Muscle layer of colon (tissue), 2 donors: ENCODE measurements around the gene TMEM179B.

Experiments
- H3K27ac ChIP-seq: one replicate; pipeline ENCODE4 v1.7.0; 2013; ENCODE audit warnings: low read depth, mild to moderate bottlenecking, low read length, moderate library complexity
- H3K27me3 ChIP-seq, 2 donors: one replicate each; pipeline ENCODE4 v1.7.0; 2013; ENCODE audit warnings: low read length in 2 of 2, mild to moderate bottlenecking in 2 of 2; ENCODE audit not compliant: insufficient read depth in 2 of 2, control insufficient read depth in 1 of 2
- H3K36me3 ChIP-seq: one replicate; pipeline ENCODE4 v1.7.0; 2013; ENCODE audit warnings: mild to moderate bottlenecking, low read length; ENCODE audit not compliant: insufficient read depth
- H3K4me1 ChIP-seq: one replicate; pipeline ENCODE4 v1.7.0; 2013; ENCODE audit warnings: mild to moderate bottlenecking, low read length; ENCODE audit not compliant: insufficient read depth
- H3K4me3 ChIP-seq, 2 donors: one replicate each; pipeline ENCODE4 v1.7.0; 2013; ENCODE audit warnings: low read length in 2 of 2, low read depth in 1 of 2, mild to moderate bottlenecking in 1 of 2, moderate library complexity in 1 of 2
- H3K9ac ChIP-seq: one replicate; pipeline ENCODE4 v1.7.0; 2013; ENCODE audit warnings: low read length
- H3K9me3 ChIP-seq: one replicate; pipeline ENCODE4 v1.7.0; 2013; ENCODE audit warnings: mild to moderate bottlenecking, low read length
- donor health status: abdominal sarcoma.
- donor health status: Adenocarcinoma of cecum.

TMEM179B gene

DNA sequence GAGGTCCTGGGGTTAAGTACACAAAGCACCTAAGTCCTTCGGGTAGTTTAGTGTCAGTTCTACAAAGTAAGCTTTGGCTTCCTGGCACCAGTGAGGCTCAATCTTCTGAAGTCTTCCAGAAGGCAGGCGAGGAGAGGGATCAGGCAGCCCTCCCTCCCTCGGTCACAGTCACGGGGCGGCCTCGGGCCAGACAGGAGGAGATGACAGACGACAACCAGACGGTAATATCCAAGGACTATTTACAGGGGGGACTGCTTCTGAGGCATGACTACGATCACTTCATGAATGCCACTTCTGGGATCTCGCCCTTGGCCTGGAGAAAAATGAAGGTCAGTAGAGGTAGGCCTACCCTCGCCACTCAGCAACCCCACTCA lies 5.0 kb downstream of the TMEM179B start:
- Histone ChIP-seq H3K36me3 (peaks cover 69% of the 10 kb centered on the region), H3K9ac (peak overlapping the region; percentile 65), H3K27me3 (no peaks in the 10 kb centered on the region), H3K4me3 (peak overlapping the region; percentile 69 to 92), H3K9me3 (no peaks in the 10 kb centered on the region), H3K4me1 (peaks cover 24% of the 10 kb centered on the region), H3K27ac (peak overlapping the region; percentile 88)

DNA sequence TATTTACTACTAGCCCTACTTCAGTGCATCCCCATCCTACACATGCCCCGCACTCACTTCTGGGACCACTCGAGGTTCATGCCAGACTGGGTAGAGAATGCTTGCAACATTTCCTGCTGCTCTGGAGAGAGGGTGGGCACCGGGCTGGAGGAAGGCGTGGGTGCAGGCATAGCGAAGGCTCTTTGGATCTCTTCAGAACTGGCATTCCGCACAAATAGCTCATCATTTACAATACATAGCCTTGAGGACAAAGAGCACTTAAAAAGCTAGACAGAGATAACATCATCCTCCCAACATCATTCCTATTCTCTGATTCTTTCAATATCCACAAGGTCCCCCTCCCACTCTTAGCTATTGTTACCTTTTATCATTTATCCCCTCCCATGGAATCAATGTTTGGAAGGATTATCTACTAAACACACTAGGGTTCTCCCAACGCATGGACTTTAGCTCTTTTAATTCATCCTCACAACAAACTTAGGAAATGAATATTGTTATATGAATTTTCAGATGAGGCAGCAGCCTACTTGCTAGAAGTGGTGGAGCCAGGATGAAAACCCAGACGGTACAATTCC lies 7.1 kb downstream of the TMEM179B start:
- Histone ChIP-seq H3K4me3 (no peak overlapping the region), H3K4me1 (peaks cover 18% of the 10 kb centered on the region), H3K27ac (no peak overlapping the region), H3K9ac (no peak overlapping the region), H3K9me3 (no peaks in the 10 kb centered on the region), H3K36me3 (peaks cover 77% of the 10 kb centered on the region), H3K27me3 (no peaks in the 10 kb centered on the region)

DNA sequence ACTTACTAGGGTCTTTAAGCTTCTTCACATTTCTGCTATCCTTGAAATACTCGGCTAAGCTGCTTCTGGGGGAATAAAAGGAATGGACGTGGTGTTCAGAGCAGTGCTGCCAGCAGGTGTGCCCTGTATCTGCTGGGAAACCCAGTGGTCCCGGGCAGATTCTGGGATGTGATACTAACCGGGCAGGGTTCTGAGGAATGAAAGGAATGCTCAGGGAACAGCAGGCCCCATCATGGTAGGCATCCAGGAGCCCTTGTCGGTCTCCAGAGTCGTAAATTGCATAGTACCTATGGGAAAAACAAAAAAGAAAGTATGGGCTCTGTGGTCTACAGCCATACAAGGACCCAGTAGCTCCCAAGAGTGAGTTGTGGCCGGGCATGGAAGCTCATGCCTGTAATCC lies 9.1 kb downstream of the TMEM179B start:
- no peak overlapping the region for H3K4me3 ChIP-seq
- H3K27me3 ChIP-seq = no peaks in the 10 kb centered on the region
- peaks cover 81% of the 10 kb centered on the region for H3K36me3 ChIP-seq
- no peak overlapping the region for H3K9ac ChIP-seq
- peaks cover 9% of the 10 kb centered on the region for H3K4me1 ChIP-seq
- no peak overlapping the region for H3K27ac ChIP-seq
- no peaks in the 10 kb centered on the region for H3K9me3 ChIP-seq

DNA sequence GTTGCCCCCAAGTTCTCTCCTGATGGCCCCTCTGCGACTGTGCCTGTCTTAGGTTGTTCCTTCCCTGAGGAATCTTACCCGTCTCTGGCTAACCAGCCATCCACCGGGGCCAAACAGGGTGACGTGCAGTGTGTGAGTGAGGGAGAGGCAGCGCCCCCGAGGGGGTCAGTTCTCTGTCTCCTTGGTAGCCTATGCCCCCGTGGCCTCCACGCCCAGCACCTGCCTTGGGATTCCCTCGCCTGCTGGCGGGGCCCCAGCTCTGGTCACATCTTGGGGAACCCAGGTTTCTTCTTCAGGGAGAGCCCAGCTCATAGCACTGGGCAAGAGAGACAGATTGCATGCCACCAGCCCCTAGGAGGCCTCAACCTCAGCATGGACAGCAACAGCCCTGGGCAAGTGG lies 12.3 kb downstream of the TMEM179B start:
- Histone ChIP-seq H3K4me3 (no peak overlapping the region), H3K9ac (no peak overlapping the region), H3K36me3 (peaks cover 82% of the 10 kb centered on the region), H3K4me1 (peaks cover 13% of the 10 kb centered on the region), H3K27ac (no peak overlapping the region), H3K27me3 (no peaks in the 10 kb centered on the region), H3K9me3 (no peaks in the 10 kb centered on the region)

DNA sequence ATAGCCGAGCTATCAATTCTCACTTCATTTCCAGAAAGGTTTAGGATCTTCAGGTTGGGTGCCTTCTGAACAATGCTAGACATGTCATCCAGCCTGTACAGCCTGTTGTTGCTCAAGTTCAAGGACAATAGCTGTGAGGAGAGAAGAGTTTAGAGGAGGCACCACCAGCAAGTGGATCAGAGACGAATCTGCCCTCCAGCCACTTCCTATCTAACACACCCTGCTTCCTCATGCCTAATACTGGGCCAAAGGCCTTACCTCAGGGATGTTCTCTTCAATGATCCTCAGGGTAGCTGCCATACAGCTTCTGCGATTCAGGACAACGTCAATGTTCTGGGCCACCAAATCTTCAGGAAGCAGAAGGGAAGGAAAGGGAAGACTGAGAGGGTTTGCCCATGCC lies 13.9 kb downstream of the TMEM179B start:
- peaks cover 15% of the 10 kb centered on the region for H3K4me1 ChIP-seq

DNA sequence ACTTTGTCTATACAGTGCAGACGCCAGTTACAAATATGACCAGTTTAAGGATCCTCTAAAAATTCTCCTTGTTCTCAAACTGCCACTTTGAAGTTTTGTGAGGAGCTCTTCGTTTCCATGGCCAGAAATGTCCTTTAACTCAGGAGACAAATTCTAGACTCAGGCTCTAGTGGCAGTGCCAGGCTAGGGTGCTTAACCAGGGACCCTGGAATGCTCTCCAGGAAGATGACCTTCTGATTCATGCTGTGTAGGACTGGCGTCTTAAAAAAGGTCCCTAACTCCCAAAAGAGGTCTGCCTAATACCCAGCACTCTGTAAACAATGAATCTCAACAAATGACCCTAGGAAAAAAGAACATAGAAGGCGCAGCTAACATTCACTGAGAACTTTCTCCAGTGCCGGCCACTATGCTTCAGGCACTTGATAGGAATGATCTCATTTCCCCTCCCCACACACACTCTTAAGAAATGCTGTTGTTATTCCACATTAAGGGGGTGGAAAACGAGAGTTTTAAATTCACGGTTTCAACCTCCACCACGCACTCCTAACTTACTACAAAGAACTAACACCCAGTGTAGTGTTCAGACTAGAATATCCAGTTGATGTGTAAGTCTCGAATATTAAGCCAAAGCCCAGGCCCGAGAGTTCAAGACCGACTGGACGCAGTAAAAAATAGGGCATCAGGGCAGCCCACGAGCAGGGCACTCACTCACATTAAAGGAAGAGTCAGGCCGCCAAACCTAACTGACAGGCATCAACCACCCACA lies 17.3 kb downstream of the TMEM179B start:
- no peaks in the 10 kb centered on the region for H3K27me3 ChIP-seq
- peak overlapping the region; percentile 84 to 93 for H3K4me3 ChIP-seq
- no peaks in the 10 kb centered on the region for H3K9me3 ChIP-seq
- H3K4me1 ChIP-seq = peaks cover 18% of the 10 kb centered on the region
- peak overlapping the region; percentile 79 for H3K9ac ChIP-seq
- peak overlapping the region; percentile 87 for H3K27ac ChIP-seq
- peaks cover 42% of the 10 kb centered on the region for H3K36me3 ChIP-seq

More for the DNA sequence above, 13.9 kb downstream of the TMEM179B start:
- H3K4me3 ChIP-seq = no peak overlapping the region
- H3K27me3 ChIP-seq = no peaks in the 10 kb centered on the region
- no peak overlapping the region for H3K27ac ChIP-seq
- H3K9me3 ChIP-seq = no peaks in the 10 kb centered on the region
- no peak overlapping the region for H3K9ac ChIP-seq
- peaks cover 67% of the 10 kb centered on the region for H3K36me3 ChIP-seq

DNA sequence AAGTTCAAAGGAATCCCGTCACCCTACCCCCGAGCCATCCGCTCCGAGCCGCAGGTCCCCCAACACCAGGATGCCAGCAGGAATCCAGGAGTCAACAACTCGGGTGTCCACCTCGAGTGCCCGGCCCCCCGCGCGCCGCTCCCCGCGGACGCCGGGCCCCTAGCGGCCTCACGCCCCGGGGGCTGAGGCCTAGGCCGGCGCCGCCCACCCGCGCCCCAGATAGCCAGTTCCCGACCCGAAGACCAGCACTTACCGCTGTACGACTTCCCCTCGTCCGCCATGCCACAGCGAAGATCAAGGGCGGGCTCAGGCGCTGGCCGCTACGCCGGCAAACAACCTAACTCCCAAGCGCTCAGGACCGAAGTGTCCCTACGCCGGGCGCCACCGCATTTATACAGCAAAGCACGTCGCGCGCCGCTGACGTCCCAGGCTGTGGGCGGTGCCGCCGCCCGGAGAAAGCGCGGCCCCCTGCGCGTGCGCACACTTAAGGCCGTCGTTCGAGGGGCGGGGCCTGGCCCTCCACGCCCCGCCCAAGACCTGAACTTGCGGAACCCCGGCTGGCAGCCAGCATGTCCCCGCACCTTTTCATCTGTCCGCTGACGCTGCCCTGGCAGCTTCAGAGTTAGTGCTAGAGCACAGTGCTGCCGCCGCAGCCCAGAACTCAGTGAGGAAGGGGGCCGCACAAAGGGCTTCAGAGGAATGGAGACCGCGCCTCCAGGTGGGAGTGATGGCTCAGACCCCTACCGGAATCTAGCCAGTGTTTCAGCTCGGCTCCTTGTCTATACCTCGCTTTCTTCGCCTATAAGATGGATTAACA lies 18.1 kb downstream of the TMEM179B start, which contains the start of gene NXF1:
TSS of gene NXF1 (minus strand) at position 365 of the 817 bp plus-strand sequence. CDS start at position 281, 84 bp downstream.
- H3K4me3 ChIP-seq = peak within 1 kb of the TSS; percentile 84 to 93
- peaks cover 34% of the 10 kb centered on the region for H3K36me3 ChIP-seq
- H3K4me1 ChIP-seq = peaks cover 18% of the 10 kb centered on the region
- H3K27me3 ChIP-seq = no peaks in the 10 kb centered on the region
- H3K9me3 ChIP-seq = no peaks in the 10 kb centered on the region
- H3K27ac ChIP-seq = peak within 1 kb of the TSS; percentile 87
- H3K9ac ChIP-seq = peak within 1 kb of the TSS; percentile 89

DNA sequence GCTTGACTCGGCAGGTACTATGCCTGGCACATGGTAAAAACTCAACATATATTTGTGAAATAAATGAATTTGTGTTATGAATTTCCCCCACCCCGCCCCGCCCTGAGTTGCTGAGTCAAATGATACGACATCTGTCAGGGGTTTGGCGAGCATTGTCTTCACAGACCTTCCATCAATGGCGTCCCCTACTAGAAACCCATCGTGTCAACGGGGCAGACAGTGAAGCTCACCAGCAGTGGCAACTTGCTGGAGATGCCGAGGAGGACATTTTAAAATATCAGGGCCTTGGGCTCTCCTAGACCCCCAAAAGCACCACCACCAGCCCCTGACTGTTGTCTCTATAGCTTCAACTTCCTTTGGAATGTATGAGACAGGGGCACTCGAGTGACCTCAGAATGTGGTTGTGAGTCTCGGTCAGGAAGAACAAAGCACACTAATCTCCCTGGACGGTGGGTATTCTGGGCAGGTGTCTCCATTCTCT lies 18.8 kb downstream of the TMEM179B start:
- Histone ChIP-seq H3K27me3 (no peaks in the 10 kb centered on the region), H3K4me1 (peaks cover 18% of the 10 kb centered on the region), H3K27ac (peak overlapping the region; percentile 87), H3K36me3 (peaks cover 27% of the 10 kb centered on the region), H3K9ac (peak overlapping the region; percentile 89), H3K4me3 (peak overlapping the region; percentile 84 to 93), H3K9me3 (no peaks in the 10 kb centered on the region)

DNA sequence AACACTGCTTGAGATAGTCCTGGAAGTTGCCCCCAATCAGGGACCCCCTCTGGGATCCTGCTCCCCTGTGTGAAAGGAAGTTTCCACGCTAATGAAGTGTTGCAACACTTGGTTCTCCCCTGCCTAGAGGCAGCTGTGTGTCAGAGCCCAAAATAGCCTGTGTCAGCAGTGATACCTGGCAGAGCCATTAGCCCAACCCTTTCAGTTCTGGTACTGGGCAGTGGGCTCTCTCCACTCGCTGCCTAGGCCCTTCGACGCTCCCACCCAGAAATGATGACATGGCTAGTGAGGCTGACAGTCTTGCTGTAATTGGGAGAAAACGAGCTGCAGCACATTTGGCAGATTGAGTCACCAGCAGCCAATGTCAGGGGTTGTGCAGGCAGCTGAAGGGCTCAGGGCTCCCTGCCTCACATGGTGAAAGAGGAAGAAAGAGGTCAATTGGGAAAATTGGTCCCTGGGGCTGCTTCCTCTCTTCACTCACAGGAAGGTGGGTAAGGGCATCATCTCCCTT lies 19.5 kb downstream of the TMEM179B start:
- Histone ChIP-seq H3K27me3 (no peaks in the 10 kb centered on the region), H3K9me3 (no peaks in the 10 kb centered on the region), H3K27ac (no peak overlapping the region), H3K4me1 (peaks cover 18% of the 10 kb centered on the region), H3K4me3 (no peak overlapping the region), H3K9ac (no peak overlapping the region), H3K36me3 (peaks cover 21% of the 10 kb centered on the region)

DNA sequence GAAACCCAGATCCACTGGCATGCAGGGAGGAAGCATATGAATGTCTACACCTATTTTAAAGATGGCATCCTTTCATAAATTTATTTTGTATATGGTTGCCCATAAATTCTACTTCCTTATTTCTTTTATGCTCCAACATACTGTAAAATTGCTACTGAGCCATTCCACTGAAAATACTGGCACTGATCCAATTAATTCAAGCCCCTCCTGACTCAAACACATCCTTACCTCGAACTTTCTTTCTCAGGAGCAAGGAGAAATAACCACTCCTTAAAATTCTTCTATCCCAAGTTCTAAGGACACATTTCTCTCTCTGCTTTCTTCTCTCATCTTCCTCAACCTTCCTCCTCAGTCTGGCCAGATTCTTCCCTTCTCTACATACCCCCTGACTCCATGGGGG lies 23.5 kb downstream of the TMEM179B start:
- Histone ChIP-seq H3K27ac (no peak overlapping the region), H3K36me3 (peaks cover 4% of the 10 kb centered on the region), H3K4me1 (peaks cover 4% of the 10 kb centered on the region), H3K4me3 (no peak overlapping the region), H3K9ac (no peak overlapping the region), H3K9me3 (no peaks in the 10 kb centered on the region), H3K27me3 (no peaks in the 10 kb centered on the region)

DNA sequence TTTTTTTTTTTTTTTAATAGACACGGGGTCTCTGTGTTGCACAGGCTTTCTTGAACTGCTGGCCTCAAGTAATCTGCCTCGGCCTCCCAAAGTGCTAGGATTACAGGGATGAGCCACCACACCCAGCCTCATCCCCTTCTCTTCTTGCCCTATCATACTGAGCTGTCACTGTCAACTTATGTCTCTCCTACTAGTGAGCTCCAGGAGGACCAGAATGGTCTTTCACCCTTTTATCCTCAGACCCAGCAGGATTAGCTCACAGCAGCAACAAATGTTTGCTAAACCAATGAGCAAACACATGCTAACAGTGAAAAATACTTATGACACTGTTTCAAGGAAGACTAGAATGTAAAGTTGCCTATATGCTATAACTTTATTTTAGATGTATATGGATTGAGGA lies 24.5 kb downstream of the TMEM179B start:
- Histone ChIP-seq H3K9ac (no peak overlapping the region), H3K36me3 (peaks cover 4% of the 10 kb centered on the region), H3K4me3 (no peak overlapping the region), H3K27ac (no peak overlapping the region), H3K9me3 (no peaks in the 10 kb centered on the region), H3K4me1 (no peaks in the 10 kb centered on the region), H3K27me3 (no peaks in the 10 kb centered on the region)
